ENCODE measurements around the gene BOK.

- TF ChIP-seq EZH2 (IDR thresholded peaks at IDR 0.05) (no peak), POLR2AphosphoS5 (IDR thresholded peaks at IDR 0.05; ENCODE audit: borderline replicate concordance, low read depth, low read length) (no peak)
These were observed 9.2 kb downstream of the BOK start for GRCh38 chr2:241567776-241568175.
